Measurements from ENCODE around the gene SORCS1.

DNA sequence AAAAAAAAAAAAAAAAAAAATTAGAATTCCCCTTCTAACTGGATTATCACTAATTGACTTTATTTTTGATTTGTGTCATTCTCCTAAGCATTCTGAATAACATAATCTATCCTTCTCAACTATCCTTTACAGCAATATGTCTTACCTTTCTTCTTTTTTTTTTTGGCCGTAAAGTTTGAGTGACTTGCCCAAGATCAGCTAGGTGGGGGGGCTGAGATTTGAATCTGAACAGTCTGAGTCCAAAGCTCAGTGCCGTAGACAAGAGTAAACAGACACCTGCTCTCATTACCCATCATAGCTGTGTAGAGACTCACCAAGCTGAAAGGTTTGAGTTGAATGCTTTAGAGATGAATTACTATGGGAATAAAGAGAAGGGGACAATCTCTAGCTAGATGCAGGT, 192.1 kb downstream of the SORCS1 start:
- TF ChIP-seq CTCF (IDR thresholded peaks at IDR 0.05) (no peak), POLR2A (IDR thresholded peaks at IDR 0.05) (no peak)

Data from right lobe of liver (tissue), 4 donors.